Right lobe of liver (tissue), 4 donors: ENCODE measurements around the gene BRMS1.

Source experiments
- CTCF ChIP-seq, 4 donors: fragments of 200-600 bp in 3 of 4; fragments of 450-650 bp in 1 of 4; IDR thresholded peaks; one replicate each; pipeline versions ENCODE4 v1.5.1 to v1.8.0; 2016 to 2022; ENCODE audit warnings: antibody characterized with exemption in 4 of 4, mild to moderate bottlenecking in 2 of 4
- POLR2A ChIP-seq: fragments of 450-650 bp; IDR thresholded peaks from one replicate; pipeline ENCODE4 v1.6.1; 2017; ENCODE audit warnings: antibody characterized with exemption, mild to moderate bottlenecking
- donor health status: DM: no; HTN: no; CAD: no.
- donor health status: DM: no; HTN: no; CAD: no.
- donor health status: DM: no; HTN: yes; CAD: no.

GRCh38 chr11:66309475-66309874, 35.4 kb downstream of the BRMS1 start:
- no peak for TF ChIP-seq CTCF (IDR thresholded peaks at IDR 0.05)
- TF ChIP-seq POLR2A = no peak
